HCT116 (cell line): ENCODE results near the gene KCNK15. TPM values are rescaled to one million over a fixed set of nuclear protein-coding genes. Genes with fewer than 3 reads are reported as not detected.

ENCODE experiments used
- ATAC-seq: fragments of 200-7000 bp; cut with Tn5 transposase; 2 replicates; pipeline ENCODE4 v1.9.1; 2020; ENCODE audit warnings: mild to moderate bottlenecking, moderate library complexity
- BruUV-seq: library from RNA; stranded (reverse); fragments of 400-500 nt; replicated peaks from 2 replicates; lab custom pipeline; 2021; lab: Mats Ljungman, UMichigan
- CTCF ChIA-PET: fragments of 300-600 bp; sonication (Branson Sonifier 250); formaldehyde crosslinking; loops from one replicate; lab custom pipeline; 2021; ENCODE audit warnings: antibody characterized with exemption; lab: Charles Lee
- POLR2A ChIA-PET: fragments of 300-600, 350-600 bp; sonication (Branson Sonifier 250); formaldehyde crosslinking; loops from one replicate; lab custom pipeline; 2021; ENCODE audit warnings: antibody characterized with exemption; lab: Charles Lee
- RAD21 ChIA-PET, 2 experiments: fragments of 300-600 bp; sonication (Branson Sonifier 250); formaldehyde crosslinking; loops; one replicate each; lab custom pipeline; 2023; ENCODE audit warnings: low total read pairs in 2 of 2; ENCODE audit not compliant: uncharacterized antibody in 2 of 2, unreplicated experiment in 2 of 2, low non-redundant PET in 1 of 2; lab: Charles Lee
- DNase-seq: peaks from one replicate; pipeline ENCODE4 v3.0.0-alpha.2; 2010; ENCODE audit warnings: low read depth, low spot score
- H2AFZ ChIP-seq: fragments of 200-600 bp; shearing (Covaris generic), sonication (generic); 2 replicates; pipeline ENCODE4 v1.6.1; 2017; ENCODE audit warnings: low read depth, mixed run types, mixed read lengths, antibody characterized with exemption, low read length; ENCODE audit not compliant: poor library complexity, severe bottlenecking
- H3K27ac ChIP-seq: 2 replicates; pipeline ENCODE4 v1.5.1; 2012; ENCODE audit warnings: low read depth, low read length
- H3K27me3 ChIP-seq: fragments of 200-600 bp; sonication (generic); 2 replicates; pipeline ENCODE4 v1.6.1; 2016; ENCODE audit warnings: mixed run types, low read length, mixed read lengths; ENCODE audit not compliant: insufficient read depth
- H3K36me3 ChIP-seq, 2 experiments: fragments of 200-500 bp in 1 of 2; fragments of 200-600 bp in 1 of 2; sonication (Bioruptor generic) in 1 of 2; sonication (generic) in 1 of 2; 2 replicates each; pipeline versions ENCODE4 v1.5.1 to v1.6.1; 2014 to 2016; ENCODE audit warnings: low read length in 2 of 2, inconsistent platforms in 1 of 2, mixed read lengths in 1 of 2, mixed run types in 1 of 2; ENCODE audit not compliant: insufficient read depth in 2 of 2, control insufficient read depth in 1 of 2
- H3K4me1 ChIP-seq, 2 experiments: fragments of 200-600 bp in 1 of 2; sonication (generic) in 1 of 2; 2 replicates each; pipeline versions ENCODE4 v1.5.1 to v1.6.1; 2012 to 2017; ENCODE audit warnings: low read length in 2 of 2, inconsistent platforms in 1 of 2, mild to moderate bottlenecking in 1 of 2, mixed read lengths in 1 of 2, mixed run types in 1 of 2, moderate library complexity in 1 of 2; ENCODE audit not compliant: insufficient read depth in 2 of 2, control insufficient read depth in 1 of 2
- H3K4me2 ChIP-seq: fragments of 200-600 bp; sonication (generic); 2 replicates; pipeline ENCODE4 v1.6.1; 2017; ENCODE audit warnings: mixed run types, low read length, mixed read lengths
- H3K4me3 ChIP-seq, 2 experiments: fragments of 200-600 bp in 1 of 2; sonication (generic) in 1 of 2; replicated peaks in 1 of 2; 2 replicates each; pipeline ENCODE4 v1.5.1; 2011 to 2016; ENCODE audit warnings: low read length in 2 of 2, control low read depth in 1 of 2, low read depth in 1 of 2, mild to moderate bottlenecking in 1 of 2, mixed read lengths in 1 of 2, mixed run types in 1 of 2
- H3K79me2 ChIP-seq: fragments of 200-600 bp; sonication (generic); 2 replicates; pipeline ENCODE4 v1.6.1; 2017; ENCODE audit warnings: mild to moderate bottlenecking, mixed run types, low read length, moderate library complexity, mixed read lengths; ENCODE audit not compliant: insufficient read depth
- H3K9ac ChIP-seq: fragments of 200-600 bp; sonication (generic); 2 replicates; pipeline ENCODE4 v1.6.1; 2016; ENCODE audit warnings: low read length, mixed read lengths
- H3K9me2 ChIP-seq: fragments of 200-600 bp; sonication (generic), shearing (Covaris generic); 2 replicates; pipeline ENCODE4 v1.6.1; 2017; ENCODE audit warnings: mixed run types, mild to moderate bottlenecking, moderate library complexity; ENCODE audit not compliant: insufficient read depth
- H3K9me3 ChIP-seq, 2 experiments: fragments of 200-500 bp in 1 of 2; fragments of 200-600 bp in 1 of 2; sonication (Bioruptor generic) in 1 of 2; sonication (generic) in 1 of 2; 2 replicates each; pipeline ENCODE4 v1.6.1; 2014 to 2017; ENCODE audit warnings: low read length in 2 of 2, mixed read lengths in 2 of 2, inconsistent platforms in 1 of 2, low read depth in 1 of 2, mild to moderate bottlenecking in 1 of 2, mixed run types in 1 of 2, moderate library complexity in 1 of 2; ENCODE audit not compliant: control insufficient read depth in 1 of 2, insufficient read depth in 1 of 2
- H4K20me1 ChIP-seq: fragments of 200-600 bp; sonication (generic), shearing (Covaris generic); 2 replicates; pipeline ENCODE4 v1.6.1; 2017; ENCODE audit warnings: mixed run types, mild to moderate bottlenecking, moderate library complexity; ENCODE audit not compliant: insufficient read depth
- CBX3 ChIP-seq: IDR thresholded peaks from 2 replicates; pipeline ENCODE4 v1.6.1; 2012; ENCODE audit warnings: low read depth
- CTCF ChIP-seq, 3 experiments: fragments of 200-600 bp in 1 of 3; sonication (generic) in 1 of 3; IDR thresholded peaks in 2 of 3; conservative IDR thresholded peaks in 1 of 3; 2 replicates each; pipeline ENCODE4 v1.5.1; 2012 to 2017; ENCODE audit warnings: low read depth in 2 of 3, low read length in 2 of 3, antibody characterized with exemption in 1 of 3, borderline replicate concordance in 1 of 3, control low read depth in 1 of 3, mild to moderate bottlenecking in 1 of 3, mixed read lengths in 1 of 3, mixed run types in 1 of 3, moderate library complexity in 1 of 3; ENCODE audit not compliant: insufficient read depth in 1 of 3
- EGR1 ChIP-seq: IDR thresholded peaks from 2 replicates; pipeline ENCODE4 v1.6.1; 2012; ENCODE audit warnings: low read depth
- EZH2 ChIP-seq: fragments of 200-600 bp; sonication (generic); IDR thresholded peaks from 2 replicates; pipeline ENCODE4 v1.6.1; 2017; ENCODE audit warnings: antibody characterized with exemption, mixed run types
- EZH2phosphoT487 ChIP-seq: fragments of 200-600 bp; IDR thresholded peaks from 2 replicates; pipeline ENCODE4 v1.6.1; 2018; ENCODE audit warnings: antibody characterized with exemption, borderline replicate concordance
- JUND ChIP-seq: IDR thresholded peaks from 2 replicates; pipeline ENCODE4 v1.6.1; 2012
- POLR2A ChIP-seq: IDR thresholded peaks from 2 replicates; pipeline ENCODE4 v1.7.0; 2011; ENCODE audit warnings: borderline replicate concordance; ENCODE audit not compliant: insufficient read depth, insufficient read length; ENCODE audit errors: extremely low read depth
- RAD21 ChIP-seq: IDR thresholded peaks from 2 replicates; pipeline ENCODE4 v1.6.1; 2012; ENCODE audit warnings: low read depth, mild to moderate bottlenecking
- REST ChIP-seq: IDR thresholded peaks from 2 replicates; pipeline ENCODE4 v1.6.1; 2012; ENCODE audit warnings: low read depth
- SIN3A ChIP-seq: IDR thresholded peaks from 2 replicates; pipeline ENCODE4 v1.6.1; 2012; ENCODE audit warnings: low read depth
- SRF ChIP-seq: IDR thresholded peaks from 2 replicates; pipeline ENCODE4 v1.6.1; 2012; ENCODE audit warnings: low read depth
- YY1 ChIP-seq: IDR thresholded peaks from 2 replicates; pipeline ENCODE4 v1.6.1; 2011; ENCODE audit warnings: low read length, low read depth, moderate library complexity, mild to moderate bottlenecking; ENCODE audit not compliant: insufficient replicate concordance; ENCODE audit errors: extremely low read depth
- ZBTB33 ChIP-seq: IDR thresholded peaks from 2 replicates; pipeline ENCODE4 v1.6.1; 2011; ENCODE audit warnings: mild to moderate bottlenecking, low read length, moderate library complexity; ENCODE audit not compliant: insufficient replicate concordance; ENCODE audit errors: extremely low read depth
- ZNF274 ChIP-seq: fragments of 200-500 bp; sonication (Bioruptor generic); IDR thresholded peaks from 2 replicates; pipeline ENCODE4 v1.6.1; 2014; ENCODE audit warnings: mild to moderate bottlenecking, low read depth, low read length, inconsistent platforms
- intact Hi-C: fragments of 100-400 bp; cut with micrococcal nuclease; formaldehyde crosslinking; loops from 2 replicates; pipeline ENCODE4 v1.10.0; 2022
- total RNA-seq: library from RNA; stranded (reverse); gene quantifications from one replicate; pipeline ENCODE4 v1.2.1, GENCODE V29; 2021; ENCODE audit not compliant: unreplicated experiment

The KCNK15 gene
- total RNA-seq, 1 experiment from 2014 or later, result not detected

GRCh38 chr20:44722990-44723389, 22.7 kb upstream of the KCNK15 start:
- Histone ChIP-seq H3K9me3 (no peaks in the 10 kb centered on the region), H3K4me2 (no peak overlapping the region), H4K20me1 (no peaks in the 10 kb centered on the region), H2AFZ (no peak overlapping the region), H3K9me2 (no peaks in the 10 kb centered on the region), H3K79me2 (no peaks in the 10 kb centered on the region), H3K36me3 (no peaks in the 10 kb centered on the region), H3K4me3 (no peak overlapping the region), H3K27me3 (no peaks in the 10 kb centered on the region), H3K4me1 (peaks cover 26 to 31% of the 10 kb centered on the region in 2 experiments)
- ChIA-PET CTCF (no interaction called here), RAD21 (no interaction called here), POLR2A (no interaction called here)
- DNase-seq, result no peak
- no peak for TF ChIP-seq YY1
- no peak for TF ChIP-seq JUND
- TF ChIP-seq ZBTB33, result no peak
- TF ChIP-seq POLR2A, result no peak
- no peak for TF ChIP-seq CTCF (IDR thresholded peaks at IDR 0.05 in 2 of 3, conservative IDR thresholded peaks at IDR 0.05 in 1 of 3; ENCODE audit: borderline replicate concordance in 1 of 3, insufficient read depth in 1 of 3, low read depth in 2 of 3, low read length in 2 of 3)
- TF ChIP-seq SIN3A, result no peak
- TF ChIP-seq EZH2, result no peak
- no peak for TF ChIP-seq SRF
- TF ChIP-seq CBX3, result no peak
- no peak for TF ChIP-seq EGR1
- TF ChIP-seq RAD21, result no peak
- no peak for TF ChIP-seq ZNF274
- no peak for TF ChIP-seq EZH2phosphoT487
- TF ChIP-seq REST, result no peak
- TF ChIP-seq, all 23 proteins: peak for 0
- no peak for ATAC-seq
- Histone ChIP-seq H3K9ac (no peak overlapping the region), H3K27ac (no peak overlapping the region)
- intact Hi-C loops, result no loop called here
- BruUV-seq, result no TSS peak
